AG10803 (cell line): ENCODE measurements around the gene PLSCR4.

Experiments used
- DNase-seq: peaks from one replicate; pipeline ENCODE4 v3.0.0; 2010; ENCODE audit warnings: low read depth
- H3K4me3 ChIP-seq: 2 replicates; pipeline ENCODE4 v1.5.1; 2011; ENCODE audit warnings: mild to moderate bottlenecking, low read length, control low read depth
- TF ChIP-seq, protein P1 (sequence below): conservative IDR thresholded peaks from 2 replicates; pipeline ENCODE4 v1.5.1; 2011; ENCODE audit warnings: mild to moderate bottlenecking, low read length, control low read depth, inconsistent platforms

Gene PLSCR4

DNA sequence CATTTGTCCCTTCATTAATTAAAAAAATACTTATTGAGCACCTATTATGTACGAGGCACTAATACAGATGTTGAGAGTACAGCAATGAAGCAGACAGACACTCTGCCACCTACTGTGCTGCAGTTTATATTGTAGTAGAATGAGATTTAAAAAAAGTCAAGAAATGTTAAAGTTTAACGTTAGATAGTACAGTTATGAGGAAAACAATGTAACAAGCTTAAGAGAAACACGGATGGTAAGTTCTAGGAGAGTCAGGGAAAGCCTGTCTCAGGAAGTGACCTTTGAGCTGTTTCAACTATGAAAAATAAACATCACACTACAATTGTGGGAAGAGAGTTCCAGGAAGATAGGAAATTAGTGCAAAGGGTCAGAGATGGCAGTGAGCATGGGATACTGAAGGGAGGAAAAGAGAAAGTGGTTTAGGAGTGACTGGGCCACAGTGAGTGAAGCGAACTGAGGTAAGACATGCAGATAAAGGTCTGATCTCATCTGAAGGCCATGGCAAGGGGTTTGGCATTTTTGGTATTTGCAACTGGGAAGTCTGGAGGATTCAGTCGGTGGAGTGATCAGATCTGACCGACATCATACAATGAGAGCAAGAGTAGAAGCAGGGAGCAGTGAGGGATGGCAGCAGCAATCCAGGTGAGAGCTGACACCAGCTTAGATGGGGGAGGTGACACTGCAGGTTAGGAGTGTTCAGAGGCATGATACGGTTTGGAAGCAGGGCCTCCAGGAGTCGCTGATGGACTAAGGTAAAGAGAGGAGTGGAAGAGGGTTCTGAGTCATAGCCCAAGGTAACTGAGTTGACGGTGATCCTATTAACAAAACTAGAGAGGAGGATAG lies 28.5 kb downstream of the PLSCR4 start:
- H3K4me3 ChIP-seq: no peak overlapping the region
- DNase-seq: no peak
- TF ChIP-seq, protein P1, sequence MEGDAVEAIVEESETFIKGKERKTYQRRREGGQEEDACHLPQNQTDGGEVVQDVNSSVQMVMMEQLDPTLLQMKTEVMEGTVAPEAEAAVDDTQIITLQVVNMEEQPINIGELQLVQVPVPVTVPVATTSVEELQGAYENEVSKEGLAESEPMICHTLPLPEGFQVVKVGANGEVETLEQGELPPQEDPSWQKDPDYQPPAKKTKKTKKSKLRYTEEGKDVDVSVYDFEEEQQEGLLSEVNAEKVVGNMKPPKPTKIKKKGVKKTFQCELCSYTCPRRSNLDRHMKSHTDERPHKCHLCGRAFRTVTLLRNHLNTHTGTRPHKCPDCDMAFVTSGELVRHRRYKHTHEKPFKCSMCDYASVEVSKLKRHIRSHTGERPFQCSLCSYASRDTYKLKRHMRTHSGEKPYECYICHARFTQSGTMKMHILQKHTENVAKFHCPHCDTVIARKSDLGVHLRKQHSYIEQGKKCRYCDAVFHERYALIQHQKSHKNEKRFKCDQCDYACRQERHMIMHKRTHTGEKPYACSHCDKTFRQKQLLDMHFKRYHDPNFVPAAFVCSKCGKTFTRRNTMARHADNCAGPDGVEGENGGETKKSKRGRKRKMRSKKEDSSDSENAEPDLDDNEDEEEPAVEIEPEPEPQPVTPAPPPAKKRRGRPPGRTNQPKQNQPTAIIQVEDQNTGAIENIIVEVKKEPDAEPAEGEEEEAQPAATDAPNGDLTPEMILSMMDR: no peak

DNA sequence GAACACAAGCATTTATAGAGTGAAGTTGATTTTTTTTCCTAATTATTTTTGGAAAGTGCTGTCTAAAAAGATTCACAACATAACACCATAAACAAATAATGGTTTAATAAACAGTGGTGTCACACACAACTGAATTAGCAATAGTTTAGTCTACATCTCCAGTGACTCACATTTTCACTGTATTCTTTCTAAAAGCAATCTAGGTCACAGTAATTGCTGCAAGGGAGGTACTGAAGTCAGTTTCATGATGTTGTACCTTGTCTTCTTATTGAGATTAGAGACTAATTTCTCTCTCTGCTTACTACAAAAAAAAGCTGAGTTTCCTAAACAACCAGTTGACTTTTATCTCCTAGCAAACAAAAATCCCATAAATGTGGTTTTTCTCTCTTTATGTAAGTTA lies 29.6 kb downstream of the PLSCR4 start:
- peak; percentile 13 for DNase-seq
- no peak overlapping the region for H3K4me3 ChIP-seq
- TF ChIP-seq, protein P1: no peak

DNA sequence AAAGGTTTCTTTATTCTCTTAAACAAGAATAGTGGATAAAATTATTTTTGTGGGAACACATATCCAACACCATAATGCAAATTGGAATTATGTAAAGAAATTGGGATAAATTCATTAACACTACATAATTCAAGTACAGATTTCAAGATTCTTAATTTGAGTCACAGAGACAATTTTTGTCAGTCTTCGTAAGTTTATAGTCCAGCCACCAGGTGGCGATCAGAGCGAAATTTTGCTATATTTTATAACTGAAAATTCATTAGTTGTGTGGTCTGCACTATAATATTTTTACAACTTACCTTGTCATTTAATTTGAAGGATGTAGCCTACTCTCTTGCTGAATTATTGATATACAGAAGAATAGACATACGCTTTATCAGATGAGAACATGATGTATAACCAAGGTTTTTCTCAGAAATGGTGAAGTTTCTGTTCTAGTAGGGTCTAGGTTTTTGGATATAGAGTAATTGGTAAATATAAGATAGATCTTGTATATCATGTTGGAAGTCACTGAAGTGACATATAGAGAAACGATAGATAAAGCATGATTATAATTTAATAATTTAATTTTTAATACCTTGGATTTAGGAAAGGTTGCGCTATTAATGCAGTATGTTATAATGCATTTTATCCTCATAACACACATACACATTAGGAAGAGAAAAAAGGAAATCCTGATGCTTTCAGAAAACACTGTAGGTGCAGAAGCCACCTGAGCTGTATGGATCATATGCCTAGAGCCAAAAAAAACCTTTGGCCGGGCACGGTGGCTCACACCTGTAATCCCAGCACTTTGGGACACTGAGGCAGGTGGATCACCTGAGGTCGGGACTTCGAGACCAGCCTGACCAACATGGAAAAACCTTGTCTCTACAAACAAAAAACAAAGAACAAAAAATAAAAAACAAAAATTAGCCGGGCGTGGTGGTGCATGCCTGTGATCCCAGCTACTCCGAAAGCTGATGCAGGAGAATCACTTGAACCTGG lies 31.7 kb downstream of the PLSCR4 start:
- DNase-seq: peak; percentile 36
- H3K4me3 ChIP-seq: no peak overlapping the region
- TF ChIP-seq, protein P1: peak; percentile 70

DNA sequence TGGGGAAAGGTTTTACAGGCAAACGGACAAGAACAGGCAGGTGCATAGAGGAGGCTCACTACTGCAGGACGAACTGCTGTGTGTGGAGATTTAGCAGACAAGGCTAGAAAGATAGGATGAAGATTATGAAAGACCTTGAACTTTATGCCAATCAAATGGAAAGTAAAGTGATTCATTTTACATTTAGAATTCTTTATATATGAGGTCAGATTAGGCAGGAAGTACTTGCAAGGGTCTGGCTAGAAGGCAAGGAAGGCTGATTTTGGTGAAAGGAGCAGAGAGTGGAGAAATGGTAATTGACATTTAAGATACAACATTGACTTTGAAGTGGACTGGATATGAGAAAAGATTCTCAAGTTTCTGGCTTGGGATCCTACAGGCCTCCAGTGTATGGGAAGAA lies 33.6 kb downstream of the PLSCR4 start:
- TF ChIP-seq, protein P1: no peak
- DNase-seq: peak; percentile 6
- H3K4me3 ChIP-seq: no peak overlapping the region

DNA sequence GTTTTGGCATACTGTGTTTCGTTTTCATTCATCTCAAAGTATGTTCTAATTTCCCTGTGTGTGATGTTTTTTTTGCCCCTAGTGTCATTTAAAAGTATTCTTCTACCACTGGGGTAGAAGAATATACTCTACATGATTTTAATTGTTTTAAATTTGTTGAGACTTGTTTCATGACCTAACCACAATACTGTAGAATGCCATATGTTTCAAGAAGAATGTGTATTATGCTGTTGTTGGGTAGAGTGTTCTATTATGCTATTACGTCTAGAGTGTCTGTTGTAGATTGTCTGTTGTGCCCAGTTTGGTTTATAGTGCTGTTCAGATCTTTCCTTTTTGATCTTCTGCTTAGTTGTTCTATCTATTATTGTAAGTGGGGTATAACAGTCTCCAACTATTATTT lies 36.4 kb downstream of the PLSCR4 start:
- H3K4me3 ChIP-seq: no peak overlapping the region
- DNase-seq: no peak
- TF ChIP-seq, protein P1: no peak

DNA sequence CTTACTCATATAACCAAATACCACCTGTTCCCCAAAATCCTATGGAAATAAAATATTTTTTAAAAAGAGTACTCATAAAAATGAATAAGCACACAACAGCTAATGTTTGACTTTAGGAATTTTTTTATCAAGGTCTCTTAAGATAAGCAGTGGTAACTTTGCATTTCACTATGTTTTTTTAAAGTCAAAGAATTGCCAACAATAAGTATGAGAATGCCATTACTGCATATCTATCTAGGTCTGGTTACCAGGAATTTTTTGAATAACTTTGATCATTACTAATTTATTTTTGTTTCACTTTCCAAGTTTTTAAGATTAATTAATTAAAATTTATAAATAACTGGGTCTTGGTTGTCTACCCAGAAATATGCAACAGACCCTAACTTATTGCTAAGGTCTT lies 41.5 kb downstream of the PLSCR4 start:
- no peak overlapping the region for H3K4me3 ChIP-seq
- DNase-seq: no peak
- TF ChIP-seq, protein P1: no peak
